Loucy (cell line): Measurements from ENCODE around the gene FHOD1.

Experiments
- EZH2phosphoT487 ChIP-seq: fragments of 200-600 bp; IDR thresholded peaks from 2 replicates; pipeline ENCODE4 v1.6.1; 2018; ENCODE audit warnings: antibody characterized with exemption, mild to moderate bottlenecking, moderate library complexity, borderline replicate concordance
- TF ChIP-seq, protein P1 (sequence below): fragments of 200-600 bp; sonication (generic); conservative IDR thresholded peaks from 2 replicates; pipeline ENCODE4 v1.5.1; 2014; ENCODE audit warnings: mild to moderate bottlenecking, antibody characterized with exemption, low read length

DNA sequence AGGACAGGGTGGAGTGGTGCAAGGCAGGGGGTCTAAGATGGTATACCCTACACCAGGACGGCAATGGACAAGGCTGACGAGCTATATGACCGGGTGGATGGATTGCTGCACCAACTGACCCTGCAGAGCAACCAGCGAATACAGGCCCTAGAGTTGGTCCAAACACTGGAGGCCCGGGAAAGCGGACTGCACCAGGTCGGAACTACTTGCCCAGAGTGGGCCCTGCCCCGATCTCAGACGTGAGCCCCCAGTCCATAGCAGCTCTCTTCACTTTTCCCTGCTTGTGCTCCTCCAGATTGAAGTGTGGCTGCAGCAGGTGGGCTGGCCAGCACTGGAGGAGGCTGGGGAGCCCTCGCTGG is 35.1 kb upstream of the FHOD1 start:
- TF ChIP-seq, protein P1, sequence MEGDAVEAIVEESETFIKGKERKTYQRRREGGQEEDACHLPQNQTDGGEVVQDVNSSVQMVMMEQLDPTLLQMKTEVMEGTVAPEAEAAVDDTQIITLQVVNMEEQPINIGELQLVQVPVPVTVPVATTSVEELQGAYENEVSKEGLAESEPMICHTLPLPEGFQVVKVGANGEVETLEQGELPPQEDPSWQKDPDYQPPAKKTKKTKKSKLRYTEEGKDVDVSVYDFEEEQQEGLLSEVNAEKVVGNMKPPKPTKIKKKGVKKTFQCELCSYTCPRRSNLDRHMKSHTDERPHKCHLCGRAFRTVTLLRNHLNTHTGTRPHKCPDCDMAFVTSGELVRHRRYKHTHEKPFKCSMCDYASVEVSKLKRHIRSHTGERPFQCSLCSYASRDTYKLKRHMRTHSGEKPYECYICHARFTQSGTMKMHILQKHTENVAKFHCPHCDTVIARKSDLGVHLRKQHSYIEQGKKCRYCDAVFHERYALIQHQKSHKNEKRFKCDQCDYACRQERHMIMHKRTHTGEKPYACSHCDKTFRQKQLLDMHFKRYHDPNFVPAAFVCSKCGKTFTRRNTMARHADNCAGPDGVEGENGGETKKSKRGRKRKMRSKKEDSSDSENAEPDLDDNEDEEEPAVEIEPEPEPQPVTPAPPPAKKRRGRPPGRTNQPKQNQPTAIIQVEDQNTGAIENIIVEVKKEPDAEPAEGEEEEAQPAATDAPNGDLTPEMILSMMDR = no peak
- TF ChIP-seq EZH2phosphoT487 = no peak
